Nephron progenitor cell (in vitro differentiated cells): Measurements from ENCODE around the gene TNKS2.
A peak's percentile ranks its signal among the peaks of the same experiment; 100 is the strongest.
"Not testable (repeated sequence)": the region's sequence is repeated elsewhere in the genome, so short reads cannot be mapped to it uniquely, and the experiment has no call there.

Experiments used
- DNase-seq: peaks from one replicate; pipeline ENCODE4 v3.0.0; 2021
- H3K27ac Mint-ChIP-seq: 2 replicates; pipeline ENCODE4 v1.8.0; 2021; ENCODE audit warnings: mild to moderate bottlenecking, moderate library complexity, mixed read lengths
- H3K27me3 Mint-ChIP-seq: 2 replicates; pipeline ENCODE4 v1.8.0; 2021; ENCODE audit warnings: mild to moderate bottlenecking, low read depth, mixed read lengths; ENCODE audit not compliant: poor library complexity
- H3K36me3 Mint-ChIP-seq: 2 replicates; pipeline ENCODE4 v1.8.0; 2021; ENCODE audit warnings: low read depth, mixed read lengths
- H3K4me1 Mint-ChIP-seq: 2 replicates; pipeline ENCODE4 v1.8.0; 2021; ENCODE audit warnings: mixed read lengths
- H3K4me3 Mint-ChIP-seq: 2 replicates; pipeline ENCODE4 v1.8.0; 2021; ENCODE audit warnings: mild to moderate bottlenecking, moderate library complexity, mixed read lengths
- H3K9me3 Mint-ChIP-seq: 2 replicates; pipeline ENCODE4 v1.8.0; 2021; ENCODE audit warnings: mild to moderate bottlenecking, moderate library complexity, mixed read lengths
- TF ChIP-seq, protein P1 (sequence below): fragments of 200-600 bp; sonication (generic); IDR thresholded peaks from 2 replicates; pipeline ENCODE4 v1.5.0; 2021; ENCODE audit warnings: antibody characterized with exemption

Gene TNKS2

DNA sequence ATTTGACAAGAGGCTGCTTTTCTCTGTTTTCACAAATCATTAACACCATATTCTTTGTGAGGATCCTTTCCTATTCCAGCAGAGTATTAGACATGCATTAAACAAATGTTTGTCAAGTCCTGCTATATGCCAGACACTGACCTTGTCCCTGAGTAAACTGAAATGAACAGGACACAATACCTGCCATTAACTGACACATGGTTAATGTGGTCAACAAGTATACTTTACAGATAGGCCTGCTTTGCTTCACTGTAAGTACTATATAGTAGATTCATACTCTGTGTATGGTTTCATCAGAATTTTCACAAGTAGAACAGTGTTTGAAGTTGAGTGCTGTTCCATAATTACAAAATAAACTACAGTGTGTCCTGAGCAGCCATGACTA lies 5.9 kb downstream of the TNKS2 start:
- DNase-seq: no peak
- TF ChIP-seq, protein P1, sequence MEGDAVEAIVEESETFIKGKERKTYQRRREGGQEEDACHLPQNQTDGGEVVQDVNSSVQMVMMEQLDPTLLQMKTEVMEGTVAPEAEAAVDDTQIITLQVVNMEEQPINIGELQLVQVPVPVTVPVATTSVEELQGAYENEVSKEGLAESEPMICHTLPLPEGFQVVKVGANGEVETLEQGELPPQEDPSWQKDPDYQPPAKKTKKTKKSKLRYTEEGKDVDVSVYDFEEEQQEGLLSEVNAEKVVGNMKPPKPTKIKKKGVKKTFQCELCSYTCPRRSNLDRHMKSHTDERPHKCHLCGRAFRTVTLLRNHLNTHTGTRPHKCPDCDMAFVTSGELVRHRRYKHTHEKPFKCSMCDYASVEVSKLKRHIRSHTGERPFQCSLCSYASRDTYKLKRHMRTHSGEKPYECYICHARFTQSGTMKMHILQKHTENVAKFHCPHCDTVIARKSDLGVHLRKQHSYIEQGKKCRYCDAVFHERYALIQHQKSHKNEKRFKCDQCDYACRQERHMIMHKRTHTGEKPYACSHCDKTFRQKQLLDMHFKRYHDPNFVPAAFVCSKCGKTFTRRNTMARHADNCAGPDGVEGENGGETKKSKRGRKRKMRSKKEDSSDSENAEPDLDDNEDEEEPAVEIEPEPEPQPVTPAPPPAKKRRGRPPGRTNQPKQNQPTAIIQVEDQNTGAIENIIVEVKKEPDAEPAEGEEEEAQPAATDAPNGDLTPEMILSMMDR: no peak
- no peak overlapping the region for H3K27ac Mint-ChIP-seq
- peaks cover 23% of the 10 kb centered on the region for H3K4me1 Mint-ChIP-seq
- H3K27me3 Mint-ChIP-seq: no peaks in the 10 kb centered on the region
- H3K36me3 Mint-ChIP-seq: peaks cover 72% of the 10 kb centered on the region
- no peaks in the 10 kb centered on the region for H3K9me3 Mint-ChIP-seq
- H3K4me3 Mint-ChIP-seq: no peak overlapping the region

GRCh38 chr10:91805110-91805838 lies 7.0 kb downstream of the TNKS2 start:
- TF ChIP-seq, protein P1: no peak
- Mint-ChIP-seq H3K4me1 (peaks cover 11% of the 10 kb centered on the region), H3K9me3 (no peaks in the 10 kb centered on the region), H3K4me3 (no peak overlapping the region), H3K36me3 (peaks cover 74% of the 10 kb centered on the region), H3K27ac (peak overlapping the region; percentile 5), H3K27me3 (no peaks in the 10 kb centered on the region)
- DNase-seq: no peak

DNA sequence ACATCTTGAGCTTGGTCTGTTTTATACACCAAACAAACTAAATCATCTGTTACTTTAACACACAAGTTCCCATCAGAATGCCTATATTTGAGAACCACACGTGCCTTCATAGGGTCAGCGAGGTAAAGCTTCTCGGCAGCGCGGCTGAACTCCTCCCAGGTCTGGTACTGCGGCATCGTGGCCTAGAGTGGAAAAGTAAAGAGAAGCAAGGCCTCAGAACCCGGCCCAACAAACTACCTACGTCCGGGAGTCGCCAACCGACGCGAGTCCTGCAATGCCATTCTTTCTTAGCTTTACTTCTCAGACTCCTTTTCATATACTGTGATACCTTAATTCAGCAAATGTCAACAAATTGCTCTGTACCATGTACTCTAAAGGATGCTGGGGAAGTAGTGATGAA lies 9.0 kb downstream of the TNKS2 start:
- H3K27me3 Mint-ChIP-seq, H3K4me1 Mint-ChIP-seq, H3K4me3 Mint-ChIP-seq, H3K9me3 Mint-ChIP-seq, DNase-seq: not testable (repeated sequence)
- Mint-ChIP-seq H3K36me3 (peaks cover 66% of the 10 kb centered on the region), H3K27ac (peak overlapping the region; percentile 30)

DNA sequence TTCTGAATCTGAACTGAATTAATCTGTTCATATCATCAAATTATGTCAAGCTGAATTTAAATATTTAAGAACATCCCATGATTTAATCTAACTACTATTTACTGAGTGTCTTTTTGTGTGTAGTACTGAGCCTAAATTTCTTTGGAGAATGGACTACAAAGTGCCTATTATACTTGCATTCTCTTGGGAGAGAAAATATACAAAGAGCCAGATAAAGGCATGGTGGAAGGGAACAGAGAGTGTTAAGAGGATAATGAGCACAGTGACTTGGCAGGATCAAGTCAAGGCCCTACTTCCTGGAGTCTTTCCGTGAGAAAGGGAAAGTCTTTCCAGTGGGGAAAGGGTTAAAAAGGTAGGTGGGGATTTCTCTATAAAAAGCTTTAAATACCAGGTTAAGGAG lies 15.0 kb downstream of the TNKS2 start:
- H3K27me3 Mint-ChIP-seq: no peaks in the 10 kb centered on the region
- H3K4me3 Mint-ChIP-seq: no peak overlapping the region
- DNase-seq: no peak
- H3K36me3 Mint-ChIP-seq: peaks cover 64% of the 10 kb centered on the region
- H3K27ac Mint-ChIP-seq: no peak overlapping the region
- no peaks in the 10 kb centered on the region for H3K4me1 Mint-ChIP-seq
- TF ChIP-seq, protein P1: no peak
- no peaks in the 10 kb centered on the region for H3K9me3 Mint-ChIP-seq

- H3K36me3 Mint-ChIP-seq: peaks cover 64% of the 10 kb centered on the region
- peak overlapping the region; percentile 43 for H3K27ac Mint-ChIP-seq
- no peak for DNase-seq
- no peaks in the 10 kb centered on the region for H3K4me1 Mint-ChIP-seq
- H3K9me3 Mint-ChIP-seq: no peaks in the 10 kb centered on the region
- H3K27me3 Mint-ChIP-seq: no peaks in the 10 kb centered on the region
- no peak overlapping the region for H3K4me3 Mint-ChIP-seq
- TF ChIP-seq, protein P1: no peak
Observed at GRCh38 chr10:91816981-91817380, 18.8 kb downstream of the TNKS2 start.

- TF ChIP-seq, protein P1: no peak
- Mint-ChIP-seq H3K9me3 (no peaks in the 10 kb centered on the region), H3K4me1 (no peaks in the 10 kb centered on the region), H3K27ac (no peak overlapping the region), H3K4me3 (no peak overlapping the region), H3K27me3 (no peaks in the 10 kb centered on the region), H3K36me3 (peaks cover 64% of the 10 kb centered on the region)
- no peak for DNase-seq
Observed at GRCh38 chr10:91820144-91820543, 21.9 kb downstream of the TNKS2 start.
